GM18505 (cell line): ENCODE measurements around the gene SEC31B.

Experiments
- ATAC-seq: cut with Tn5 transposase; IDR thresholded peaks from one replicate; pipeline ENCODE4 v1.9.1; 2021; ENCODE audit not compliant: unreplicated experiment
- POLR2A ChIP-seq: IDR thresholded peaks from 4 replicates; pipeline ENCODE4 v1.6.1; 2011; ENCODE audit warnings: borderline replicate concordance; ENCODE audit not compliant: insufficient read depth, insufficient read length; ENCODE audit errors: extremely low read depth

The SEC31B gene

GRCh38 chr10:100544950-100545349 lies 25.3 kb upstream of the SEC31B start:
- ATAC-seq = no peak
- no peak for TF ChIP-seq POLR2A

DNA sequence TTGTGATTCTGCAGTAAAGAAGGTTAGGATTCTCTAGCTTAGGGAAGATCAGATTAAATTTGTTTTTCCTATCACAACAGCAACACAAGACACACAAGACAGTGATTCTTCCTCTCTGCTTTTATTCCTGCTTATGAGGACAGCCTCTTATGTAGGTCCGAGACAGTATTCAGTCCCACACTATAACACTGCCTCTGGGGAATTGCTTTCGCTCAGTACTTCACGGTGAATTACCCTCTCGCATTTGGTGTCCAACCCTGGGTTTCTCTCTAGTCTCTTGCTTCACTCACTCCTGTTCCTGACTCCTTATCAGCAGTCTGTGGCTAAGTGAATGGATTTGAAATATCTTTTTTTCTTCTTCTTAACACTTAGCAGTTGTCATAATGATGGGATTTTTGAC lies 17.8 kb upstream of the SEC31B start:
- no peak for TF ChIP-seq POLR2A
- ATAC-seq = no peak

DNA sequence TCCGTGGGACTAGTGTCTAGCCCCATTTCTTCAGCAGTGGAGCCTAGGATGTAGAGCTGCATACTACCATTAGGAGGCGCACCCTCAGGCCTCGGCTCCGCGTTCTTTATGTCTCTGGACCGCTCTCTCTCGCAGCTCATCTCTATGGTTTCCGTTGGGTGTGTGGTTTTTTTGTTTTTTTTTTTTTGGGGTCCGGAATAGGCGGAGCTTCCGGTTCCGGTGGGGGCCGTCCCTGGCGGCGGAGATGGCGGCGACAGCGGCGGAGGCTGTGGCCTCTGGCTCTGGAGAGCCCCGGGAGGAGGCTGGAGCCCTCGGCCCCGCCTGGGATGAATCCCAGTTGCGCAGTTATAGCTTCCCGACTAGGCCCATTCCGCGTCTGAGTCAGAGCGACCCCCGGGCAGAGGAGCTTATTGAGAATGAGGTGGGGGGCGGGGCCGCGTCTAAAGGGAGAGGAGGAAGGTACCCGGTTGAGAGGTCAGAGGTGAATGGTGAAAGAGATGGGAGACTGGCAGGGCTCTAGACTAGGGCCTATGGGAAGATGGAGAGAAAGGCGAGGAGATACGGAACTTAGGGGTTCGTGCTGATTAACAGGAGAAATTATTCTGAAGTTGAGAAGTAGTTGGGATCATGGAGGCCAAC lies 16.2 kb upstream of the SEC31B start, which contains the start of gene HIF1AN:
Gene HIF1AN (plus strand): TSS at position 229 of the 639 bp plus-strand sequence. CDS start 16 bp downstream, at position 245.
- peak; percentile 94 for ATAC-seq
- peak; percentile 96 for TF ChIP-seq POLR2A

DNA sequence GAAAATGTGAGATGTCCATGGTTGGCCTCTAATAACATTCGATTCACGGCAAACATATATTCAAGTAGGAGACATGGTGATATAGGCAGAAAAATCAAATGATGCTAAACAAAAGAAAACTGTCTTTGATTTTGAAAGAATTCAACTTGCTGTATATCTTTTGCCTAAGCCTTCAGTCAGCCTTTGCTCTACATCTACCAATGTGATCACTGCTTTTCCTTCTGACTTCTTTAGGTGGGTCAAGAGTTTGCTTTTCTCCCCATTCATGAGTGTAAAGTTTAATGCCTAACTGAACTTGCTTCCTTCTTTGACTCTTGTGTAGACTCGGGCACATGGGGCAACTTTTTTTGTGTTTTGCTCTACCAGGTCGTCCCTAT lies 15.7 kb upstream of the SEC31B start:
- ATAC-seq = no peak
- TF ChIP-seq POLR2A = no peak

- no peak for TF ChIP-seq POLR2A
- no peak for ATAC-seq
These were observed 15.1 kb upstream of the SEC31B start for GRCh38 chr10:100534726-100535125.

GRCh38 chr10:100531761-100532160 lies 12.1 kb upstream of the SEC31B start:
- TF ChIP-seq POLR2A = no peak
- no peak for ATAC-seq

DNA sequence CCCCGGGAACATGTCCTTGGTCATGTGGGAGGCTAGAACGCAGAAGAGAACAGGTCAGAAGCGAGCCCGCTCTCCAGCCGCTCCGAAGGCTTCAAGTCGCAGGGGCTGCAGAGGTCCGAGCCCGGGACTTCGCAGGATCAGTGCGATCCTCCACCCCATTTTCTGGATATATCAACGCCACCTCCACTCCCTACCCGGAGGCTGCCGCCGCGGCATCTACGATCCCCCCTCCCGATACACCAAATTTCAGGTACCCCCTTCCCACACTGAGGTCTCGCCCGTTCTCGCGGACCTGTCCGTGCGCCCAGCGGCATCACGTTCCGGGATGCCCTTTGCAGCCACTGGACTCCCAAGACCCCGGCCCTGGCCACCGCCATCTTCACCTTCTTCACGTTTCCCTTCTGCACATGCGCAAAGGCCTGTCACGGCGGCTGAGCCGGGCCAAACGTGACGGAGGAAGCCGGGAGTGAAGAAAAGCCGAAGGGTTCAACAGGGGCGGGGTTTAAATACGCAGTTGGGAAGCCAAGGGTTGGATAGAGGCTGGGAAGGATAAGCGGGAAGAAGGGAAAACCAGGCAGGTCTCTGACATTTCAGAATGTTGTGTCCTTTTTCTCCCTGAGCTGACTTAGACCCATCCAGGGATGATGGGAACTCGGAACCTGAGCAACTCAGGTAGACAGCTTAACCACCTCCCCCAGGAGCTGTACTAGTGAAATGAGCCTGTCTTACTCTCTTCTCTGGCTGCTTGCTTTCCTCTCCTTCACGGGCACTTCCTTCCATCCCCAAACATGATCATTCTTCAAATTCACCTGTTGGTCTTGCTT lies 10.0 kb upstream of the SEC31B start, which contains the start of gene NDUFB8:
Gene NDUFB8 (minus strand): TSS at position 397 of the 824 bp plus-strand sequence. CDS start 20 bp downstream, at position 377.
- peak; percentile 82 for TF ChIP-seq POLR2A
- ATAC-seq = peak; percentile 65

GRCh38 chr10:100528921-100529474 lies 9.3 kb upstream of the SEC31B start:
- TF ChIP-seq POLR2A = no peak
- ATAC-seq = peak; percentile 5

DNA sequence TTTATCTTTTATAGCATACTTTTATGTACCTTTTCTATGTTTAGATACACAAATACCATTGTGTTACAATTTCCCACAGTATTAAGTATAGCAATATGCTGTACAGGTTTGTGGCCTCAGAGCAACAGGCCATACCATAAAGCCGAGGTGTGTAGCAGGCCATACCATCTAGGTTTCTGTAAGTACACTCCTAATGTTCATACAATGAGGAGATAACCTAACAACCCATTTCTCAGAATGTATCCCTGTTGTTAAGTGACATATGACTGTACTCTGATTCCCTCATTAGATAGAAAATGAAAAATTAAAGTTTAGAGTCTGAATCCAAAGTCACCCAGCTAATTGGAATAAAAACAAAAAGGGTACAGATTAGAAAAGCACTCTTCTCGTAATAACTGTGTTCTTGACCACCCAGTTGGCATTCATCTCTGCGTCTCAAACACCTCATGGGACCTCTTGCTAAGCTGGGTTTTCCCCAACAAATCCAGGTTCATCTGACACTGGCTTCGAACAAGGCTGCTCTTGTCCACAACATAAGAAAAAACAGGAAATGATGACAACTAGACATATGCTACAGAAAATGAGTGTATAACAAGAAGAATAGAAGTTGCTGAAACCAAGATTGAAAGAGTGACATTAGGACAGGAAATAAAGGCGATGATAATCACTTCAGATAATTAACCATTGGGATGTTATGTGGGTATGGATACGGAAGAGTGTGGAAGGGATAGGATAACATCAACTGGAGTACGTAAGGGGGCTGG lies 8.6 kb upstream of the SEC31B start:
- no peak for ATAC-seq
- no peak for TF ChIP-seq POLR2A

GRCh38 chr10:100524638-100525037 lies 5.0 kb upstream of the SEC31B start:
- no peak for ATAC-seq
- TF ChIP-seq POLR2A = no peak

DNA sequence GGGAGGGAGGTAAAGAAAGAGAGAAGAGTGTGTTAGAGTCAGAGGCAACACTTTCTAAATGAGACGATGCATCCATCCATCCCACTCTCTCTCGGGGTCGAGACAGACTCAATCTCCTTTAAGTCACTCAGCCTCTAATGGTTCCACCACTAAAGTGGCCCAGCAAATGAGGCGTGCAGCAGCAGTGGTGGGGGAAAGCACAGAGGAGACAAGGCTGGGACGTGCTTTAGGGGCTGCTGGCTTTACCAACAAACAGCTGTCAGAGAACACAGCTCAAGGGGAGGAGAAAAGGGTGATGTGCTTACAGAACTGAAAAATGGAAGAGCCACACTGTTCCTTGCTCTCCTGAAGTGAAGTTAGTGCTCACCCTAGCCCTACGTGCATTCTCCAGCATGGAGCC lies 4.5 kb upstream of the SEC31B start:
- TF ChIP-seq POLR2A = no peak
- ATAC-seq = no peak

DNA sequence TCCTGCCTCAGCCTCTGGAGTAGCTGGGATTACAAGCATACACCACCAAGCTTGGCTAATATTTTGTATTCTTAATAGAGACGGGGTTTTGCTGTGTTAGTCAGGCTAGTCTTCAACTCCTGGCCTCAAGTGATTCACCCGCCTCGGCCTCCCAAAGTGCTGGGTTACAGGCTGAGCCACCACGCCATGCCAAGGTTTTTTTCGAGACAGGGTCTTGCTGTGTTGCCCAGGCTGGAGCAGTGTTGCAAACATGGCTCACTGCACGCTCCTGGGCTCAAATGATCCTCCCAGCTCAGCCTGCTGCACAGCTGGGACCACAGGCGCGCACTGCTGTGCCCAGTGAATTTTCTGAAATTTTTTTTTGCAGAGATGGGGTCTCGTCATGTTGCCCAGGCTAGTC lies 3.3 kb upstream of the SEC31B start:
- TF ChIP-seq POLR2A = no peak
- ATAC-seq = no peak
